SH-SY5Y (cell line): ENCODE results near the gene ENO2.
A peak's percentile ranks its signal among the peaks of the same experiment; 100 is the strongest.

Experiments used
- GATA2 ChIP-seq: IDR thresholded peaks from 2 replicates; pipeline ENCODE4 v1.6.1; 2011; ENCODE audit warnings: mild to moderate bottlenecking, low read depth, low read length
- GATA3 ChIP-seq: IDR thresholded peaks from 2 replicates; pipeline ENCODE4 v1.6.1; 2011; ENCODE audit warnings: low read depth, mild to moderate bottlenecking, low read length, moderate library complexity

Gene ENO2

GRCh38 chr12:6883683-6884082 is 30.7 kb upstream of the ENO2 start:
- no peak for TF ChIP-seq GATA3

GRCh38 chr12:6884539-6884938 is 29.8 kb upstream of the ENO2 start:
- TF ChIP-seq GATA2 (peak; percentile 39; the same call in 1 of the 2 replicates), GATA3 (no peak)

- TF ChIP-seq GATA3: no peak
- TF ChIP-seq GATA2: no peak
Measured at GRCh38 chr12:6887460-6887859, 26.9 kb upstream of the ENO2 start.

- no peak for TF ChIP-seq GATA2
- TF ChIP-seq GATA3: no peak
Measured at GRCh38 chr12:6888360-6888759, 26.0 kb upstream of the ENO2 start.

- TF ChIP-seq GATA2 (no peak), GATA3 (no peak)
Measured at GRCh38 chr12:6890789-6891645, 23.4 kb upstream of the ENO2 start.

GRCh38 chr12:6891646-6892001 is 22.8 kb upstream of the ENO2 start:
- TF ChIP-seq GATA3: no peak
- TF ChIP-seq GATA2: no peak

GRCh38 chr12:6894321-6894720 is 20.1 kb upstream of the ENO2 start:
- TF ChIP-seq GATA2 (no peak), GATA3 (no peak)

- no peak for TF ChIP-seq GATA3
- no peak for TF ChIP-seq GATA2
Measured at GRCh38 chr12:6896846-6897435, 17.4 kb upstream of the ENO2 start.

- TF ChIP-seq GATA3: no peak
- TF ChIP-seq GATA2: no peak
Measured at GRCh38 chr12:6899427-6899826, 15.0 kb upstream of the ENO2 start.

GRCh38 chr12:6899837-6900519 is 14.4 kb upstream of the ENO2 start:
- TF ChIP-seq GATA3: no peak
- no peak for TF ChIP-seq GATA2

GRCh38 chr12:6902448-6902847 is 11.9 kb upstream of the ENO2 start:
- TF ChIP-seq GATA3 (no peak), GATA2 (no peak)

GRCh38 chr12:6903722-6904121 is 10.7 kb upstream of the ENO2 start:
- TF ChIP-seq GATA2: no peak
- TF ChIP-seq GATA3: no peak

- TF ChIP-seq GATA2 (no peak), GATA3 (no peak)
Measured at GRCh38 chr12:6904280-6905276, 9.8 kb upstream of the ENO2 start, which contains the start of gene LRRC23. LRRC23 (plus strand) TSS chr12:6904822; CDS start chr12:6905634, 812 bp downstream.
